H1 (cell line): ENCODE data around the gene TCF7. TPM values are rescaled to one million over a fixed set of nuclear protein-coding genes. Genes with fewer than 3 reads are reported as not detected.

Experiments
- CEBPB ChIP-seq: IDR thresholded peaks from 2 replicates; pipeline ENCODE4 v1.6.1; 2012; ENCODE audit warnings: low read depth, low read length
- JUN ChIP-seq: IDR thresholded peaks from 2 replicates; pipeline ENCODE4 v1.6.1; 2011; ENCODE audit warnings: low read depth, mild to moderate bottlenecking, improper control_type of control experiment, low read length
- SAP30 ChIP-seq: fragments of 300-600 bp; sonication (generic); IDR thresholded peaks from 2 replicates; pipeline ENCODE4 v1.7.1; 2012; ENCODE audit warnings: low read length, moderate library complexity, mild to moderate bottlenecking, inconsistent platforms; ENCODE audit not compliant: insufficient read depth, insufficient replicate concordance
- ZNF274 ChIP-seq: IDR thresholded peaks from 2 replicates; pipeline ENCODE4 v1.7.0; 2012; ENCODE audit warnings: low read length, borderline replicate concordance; ENCODE audit errors: extremely low read depth
- polyA plus RNA-seq, 7 experiments: library from polyadenylated mRNA; depleted of rRNA in 3 of 7; stranded (reverse) in 5 of 7; unstranded in 2 of 7; fragments of >200 nt in 5 of 7; fragments of 200-250 nt in 2 of 7; gene quantifications; 1 replicate in 5 of 7; 2 replicates in 1 of 7; 4 replicates in 1 of 7; pipeline versions ENCODE4 v1.2.1 to v1.2.3, GENCODE V29; 2011 to 2013; ENCODE audit warnings: missing spikeins in 2 of 7, mixed read lengths in 2 of 7
- total RNA-seq: library from RNA; stranded (reverse); fragmentation: NEBNext Ultra II Directional; extraction: Animal tissue kit (Norgen Biotek cat#: 25700); gene quantifications from 2 replicates; pipeline ENCODE4 v1.2.1, GENCODE V29; 2021
- TF ChIP-seq, protein P1 (sequence below): IDR thresholded peaks from 2 replicates; pipeline ENCODE4 v1.6.1; 2012; ENCODE audit warnings: inconsistent platforms

The TCF7 gene
- total and polyA plus RNA-seq, 2 of the 8 experiments (the other 6 are each of a cell fraction or from before 2014, with no cell fraction given): 4.7 to 8.5 TPM

DNA sequence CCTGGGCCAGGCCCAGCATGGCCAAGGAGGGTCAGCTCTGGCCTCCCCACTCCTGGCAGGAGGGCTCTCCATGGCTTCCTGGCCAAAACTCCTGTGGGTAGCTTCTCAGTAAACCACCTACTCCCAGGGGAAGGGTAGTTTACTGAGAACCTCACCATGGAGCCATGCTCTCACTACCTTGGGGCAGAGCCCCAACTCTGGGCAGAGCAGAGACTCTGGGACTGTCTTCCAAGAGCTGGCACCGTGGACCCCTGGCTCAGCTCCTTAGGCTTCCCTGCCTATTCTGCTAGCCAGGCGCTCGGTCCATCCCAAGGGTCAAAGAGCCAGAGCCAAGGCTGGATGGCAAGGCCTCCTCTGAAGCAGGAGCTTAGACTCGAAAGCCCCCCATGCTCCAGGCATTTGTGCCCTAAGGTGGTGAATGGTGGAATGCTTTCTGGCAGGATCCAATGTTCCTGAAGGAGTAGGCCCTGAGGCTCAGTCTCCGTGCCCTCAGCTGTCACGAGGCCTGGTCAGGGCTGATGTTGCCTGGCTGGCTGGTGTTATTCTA lies 19.6 kb downstream of the TCF7 start (continued):
- TF ChIP-seq, protein P1, sequence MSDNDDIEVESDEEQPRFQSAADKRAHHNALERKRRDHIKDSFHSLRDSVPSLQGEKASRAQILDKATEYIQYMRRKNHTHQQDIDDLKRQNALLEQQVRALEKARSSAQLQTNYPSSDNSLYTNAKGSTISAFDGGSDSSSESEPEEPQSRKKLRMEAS: no peak
- TF ChIP-seq ZNF274 (no peak), JUN (no peak), CEBPB (no peak), SAP30 (no peak)
